ENCODE measurements around the gene FTCDNL1.

- TF ChIP-seq GATA2 (IDR thresholded peaks at IDR 0.05; ENCODE audit: low read depth, low read length) (no peak), GATA3 (IDR thresholded peaks at IDR 0.05; ENCODE audit: low read depth, low read length) (no peak)
Measured at GRCh38 chr2:199896617-199897016, 45.6 kb upstream of the FTCDNL1 start.
